Measurements from ENCODE around the gene SLC4A3.

Gene SLC4A3

GRCh38 chr2:219637842-219638185 is 10.4 kb downstream of the SLC4A3 start:
- Histone ChIP-seq H3K9ac (ENCODE audit: low read length) (no peak overlapping the region), H4K20me1 (ENCODE audit: insufficient read depth, low read length) (no peaks in the 10 kb centered on the region), H3K79me2 (ENCODE audit: insufficient read depth, low read length) (no peaks in the 10 kb centered on the region), H3K36me3 (ENCODE audit: insufficient read depth, low read length) (no peaks in the 10 kb centered on the region), H3K9me3 (ENCODE audit: low read length) (no peaks in the 10 kb centered on the region), H3K9me2 (ENCODE audit: low read depth, low read length) (no peaks in the 10 kb centered on the region), H3K27me3 (ENCODE audit: insufficient read depth, low read length) (no peaks in the 10 kb centered on the region), H3K4me2 (ENCODE audit: low read length) (no peak overlapping the region), H3K4me1 (ENCODE audit: insufficient read depth, low read length, severe bottlenecking) (peaks cover 3% of the 10 kb centered on the region), H2AFZ (ENCODE audit: low read length) (no peak overlapping the region), H3K27ac (ENCODE audit: low read depth, low read length, poor library complexity, severe bottlenecking) (no peak overlapping the region), H3F3A (ENCODE audit: insufficient read depth, low read length) (no peaks in the 10 kb centered on the region), H3K4me3 (ENCODE audit: low read depth, low read length, poor library complexity, severe bottlenecking) (no peak overlapping the region)
- TF ChIP-seq CTCF (IDR thresholded peaks at IDR 0.05; ENCODE audit: low read length) = no peak

- Histone ChIP-seq H3K27me3 (ENCODE audit: insufficient read depth, low read length) (no peaks in the 10 kb centered on the region), H3K4me2 (ENCODE audit: low read length) (no peak overlapping the region), H3F3A (ENCODE audit: insufficient read depth, low read length) (no peaks in the 10 kb centered on the region), H3K9me3 (ENCODE audit: low read length) (no peaks in the 10 kb centered on the region), H3K27ac (ENCODE audit: low read depth, low read length, poor library complexity, severe bottlenecking) (no peak overlapping the region), H3K4me1 (ENCODE audit: insufficient read depth, low read length, severe bottlenecking) (peaks cover 6% of the 10 kb centered on the region), H3K36me3 (ENCODE audit: insufficient read depth, low read length) (no peaks in the 10 kb centered on the region), H3K79me2 (ENCODE audit: insufficient read depth, low read length) (no peaks in the 10 kb centered on the region), H3K4me3 (ENCODE audit: low read depth, low read length, poor library complexity, severe bottlenecking) (no peak overlapping the region), H3K9ac (ENCODE audit: low read length) (no peak overlapping the region), H3K9me2 (ENCODE audit: low read depth, low read length) (no peaks in the 10 kb centered on the region), H2AFZ (ENCODE audit: low read length) (no peak overlapping the region), H4K20me1 (ENCODE audit: insufficient read depth, low read length) (no peaks in the 10 kb centered on the region)
- TF ChIP-seq CTCF (IDR thresholded peaks at IDR 0.05; ENCODE audit: low read length) (no peak), EZH2 (IDR thresholded peaks at IDR 0.05; ENCODE audit: borderline replicate concordance, low read length) (no peak)
These were observed 11.0 kb downstream of the SLC4A3 start for GRCh38 chr2:219638217-219638947.

GRCh38 chr2:219638948-219639755 is 11.7 kb downstream of the SLC4A3 start:
- Histone ChIP-seq H3K9me3 (ENCODE audit: low read length) (no peaks in the 10 kb centered on the region), H3K4me1 (ENCODE audit: insufficient read depth, low read length, severe bottlenecking) (peaks cover 6% of the 10 kb centered on the region), H3F3A (ENCODE audit: insufficient read depth, low read length) (no peaks in the 10 kb centered on the region), H4K20me1 (ENCODE audit: insufficient read depth, low read length) (no peaks in the 10 kb centered on the region), H3K36me3 (ENCODE audit: insufficient read depth, low read length) (no peaks in the 10 kb centered on the region), H3K9me2 (ENCODE audit: low read depth, low read length) (no peaks in the 10 kb centered on the region), H3K27ac (ENCODE audit: low read depth, low read length, poor library complexity, severe bottlenecking) (no peak overlapping the region), H3K79me2 (ENCODE audit: insufficient read depth, low read length) (no peaks in the 10 kb centered on the region), H3K27me3 (ENCODE audit: insufficient read depth, low read length) (no peaks in the 10 kb centered on the region), H3K4me2 (ENCODE audit: low read length) (no peak overlapping the region), H3K9ac (ENCODE audit: low read length) (no peak overlapping the region), H3K4me3 (ENCODE audit: low read depth, low read length, poor library complexity, severe bottlenecking) (no peak overlapping the region), H2AFZ (ENCODE audit: low read length) (no peak overlapping the region)
- TF ChIP-seq EZH2 (IDR thresholded peaks at IDR 0.05; ENCODE audit: borderline replicate concordance, low read length) (no peak), CTCF (IDR thresholded peaks at IDR 0.05; ENCODE audit: low read length) (no peak)

All from OCI-LY1 (cell line).